NT2/D1 (cell line): ENCODE results near the gene NOVA1.

Experiments
- SUZ12 ChIP-seq: IDR thresholded peaks from 2 replicates; pipeline ENCODE4 v1.6.1; 2011; ENCODE audit not compliant: insufficient read length, insufficient read depth; ENCODE audit errors: extremely low read depth
- ZNF274 ChIP-seq: IDR thresholded peaks from 2 replicates; pipeline ENCODE4 v1.6.1; 2011; ENCODE audit warnings: mild to moderate bottlenecking, low read depth, low read length

DNA sequence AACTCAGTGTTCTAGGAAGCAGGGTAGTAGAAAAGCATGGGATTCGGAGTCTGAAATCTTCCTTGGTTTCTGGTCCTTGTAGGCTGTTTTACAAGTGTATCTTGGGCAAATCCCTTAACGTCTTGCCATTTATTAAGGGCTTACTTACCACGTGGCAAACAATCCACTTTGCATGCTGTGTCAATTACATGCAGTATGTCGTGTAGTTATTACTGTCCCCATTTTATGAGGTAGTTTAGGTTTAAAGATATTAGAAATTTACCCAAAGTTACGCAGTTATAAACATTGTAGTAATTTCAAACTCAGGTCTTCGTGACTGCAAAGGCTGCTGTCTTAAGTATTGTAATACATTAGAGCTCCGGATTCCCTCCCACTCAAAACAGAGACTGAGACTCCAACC is 1.5 kb upstream of the NOVA1 start:
- TF ChIP-seq SUZ12 (no peak), ZNF274 (no peak)
